Brain microvascular endothelial cell (primary cell): Measurements from ENCODE around the gene NEK4.
"Not testable (repeated sequence)": the region's sequence is repeated elsewhere in the genome, so short reads cannot be mapped to it uniquely, and the experiment has no call there.

ENCODE experiments used
- DNase-seq: peaks from one replicate; pipeline ENCODE4 v3.0.0-alpha.2; 2020
- H3K27ac ChIP-seq: fragments of 250-450 bp; sonication (Bioruptor Pico); 2 replicates; pipeline ENCODE4 v1.5.1; 2020; ENCODE audit warnings: mild to moderate bottlenecking, moderate library complexity
- H3K27me3 ChIP-seq: fragments of 250-450 bp; sonication (Bioruptor Pico); replicated peaks from 2 replicates; pipeline ENCODE4 v1.5.1; 2020; ENCODE audit warnings: mild to moderate bottlenecking
- H3K36me3 ChIP-seq: fragments of 250-450 bp; sonication (Bioruptor Pico); replicated peaks from 2 replicates; pipeline ENCODE4 v1.5.1; 2020; ENCODE audit warnings: mild to moderate bottlenecking
- H3K4me3 ChIP-seq: 2 replicates; pipeline ENCODE4 v1.5.1; 2011; ENCODE audit warnings: low read depth, mild to moderate bottlenecking, control low read depth, low read length, moderate library complexity
- CTCF ChIP-seq: IDR thresholded peaks from 2 replicates; pipeline ENCODE4 v1.5.1; 2011; ENCODE audit warnings: low read depth, mild to moderate bottlenecking, moderate library complexity, low read length, control low read depth, inconsistent platforms; ENCODE audit errors: missing control alignments
- in situ Hi-C: cut with HindIII; loops from 2 replicates; pipeline ENCODE4 v1.10.0; 2017; ENCODE audit warnings: low sequenced_read_pairs, low pct_ligation_motif_present

Gene NEK4

GRCh38 chr3:52733256-52733891 lies 37.4 kb downstream of the NEK4 start:
- no peak overlapping the region for H3K27ac ChIP-seq
- H3K27me3 ChIP-seq: no peaks in the 10 kb centered on the region
- in situ Hi-C loops: no loop called here
- DNase-seq: no peak
- H3K36me3 ChIP-seq: peaks cover 29% of the 10 kb centered on the region
- TF ChIP-seq CTCF: no peak
- H3K4me3 ChIP-seq: no peak overlapping the region

- no peak for TF ChIP-seq CTCF
- in situ Hi-C loops: no loop called here
- no peak overlapping the region for H3K27ac ChIP-seq
These were observed 39.1 kb downstream of the NEK4 start for GRCh38 chr3:52731590-52731989.

GRCh38 chr3:52730681-52731080 lies 40.1 kb downstream of the NEK4 start:
- in situ Hi-C loops: no loop called here
- H3K36me3 ChIP-seq: peaks cover 27% of the 10 kb centered on the region
- DNase-seq: no peak
- H3K27me3 ChIP-seq: no peaks in the 10 kb centered on the region
- H3K4me3 ChIP-seq: no peak overlapping the region
- H3K27ac ChIP-seq: no peak overlapping the region
- TF ChIP-seq CTCF: no peak

More at GRCh38 chr3:52731590-52731989, 39.1 kb downstream of the NEK4 start:
- no peak for DNase-seq
- Histone ChIP-seq H3K36me3 (peaks cover 29% of the 10 kb centered on the region), H3K4me3 (no peak overlapping the region), H3K27me3 (no peaks in the 10 kb centered on the region)

- in situ Hi-C loops, DNase-seq, H3K27ac ChIP-seq, H3K4me3 ChIP-seq, H3K27me3 ChIP-seq: not testable (repeated sequence)
- H3K36me3 ChIP-seq: peaks cover 17% of the 10 kb centered on the region
These were observed 42.0 kb downstream of the NEK4 start for GRCh38 chr3:52728753-52729152.

GRCh38 chr3:52724511-52724910 lies 46.2 kb downstream of the NEK4 start:
- in situ Hi-C loops: no loop called here
- DNase-seq: no peak
- H3K36me3 ChIP-seq: no peaks in the 10 kb centered on the region
- no peak overlapping the region for H3K4me3 ChIP-seq
- no peaks in the 10 kb centered on the region for H3K27me3 ChIP-seq
- H3K27ac ChIP-seq: no peak overlapping the region
- no peak for TF ChIP-seq CTCF

- Histone ChIP-seq H3K27ac (no peak overlapping the region), H3K4me3 (no peak overlapping the region), H3K27me3 (no peaks in the 10 kb centered on the region), H3K36me3 (peaks cover under 1% of the 10 kb centered on the region)
- no peak for DNase-seq
- TF ChIP-seq CTCF: no peak
- in situ Hi-C loops: no loop called here
These were observed 46.8 kb downstream of the NEK4 start for GRCh38 chr3:52723935-52724334.
